ENCODE data around the gene UPF3A.
"Not testable (repeated sequence)": the region's sequence is repeated elsewhere in the genome, so short reads cannot be mapped to it uniquely, and the experiment has no call there.

The UPF3A gene

GRCh38 chr13:114309806-114310410 lies 28.5 kb downstream of the UPF3A start:
- no peak for DNase-seq

- no peak for DNase-seq
These were observed 29.6 kb downstream of the UPF3A start for GRCh38 chr13:114310956-114311355.

- DNase-seq, result no peak
These were observed 30.0 kb downstream of the UPF3A start for GRCh38 chr13:114311387-114311786.

- no peak for DNase-seq
These were observed 30.5 kb downstream of the UPF3A start for GRCh38 chr13:114311908-114312307.

GRCh38 chr13:114313061-114313860 lies 31.9 kb downstream of the UPF3A start:
- DNase-seq, result peak; percentile 50

GRCh38 chr13:114314074-114314912 lies 32.9 kb downstream of the UPF3A start, which contains the start of gene CHAMP1:
Gene CHAMP1, plus strand, starts transcription at chr13:114314503. Its CDS starts 9,340 bp downstream, at chr13:114323843.
- peak; percentile 97 for DNase-seq

GRCh38 chr13:114315074-114315785 lies 33.8 kb downstream of the UPF3A start:
- DNase-seq, result peak; percentile 30

- no peak for DNase-seq
These were observed 37.2 kb downstream of the UPF3A start for GRCh38 chr13:114318624-114319023.

GRCh38 chr13:114319441-114319913 lies 38.1 kb downstream of the UPF3A start:
- no peak for DNase-seq

GRCh38 chr13:114320065-114320464 lies 38.7 kb downstream of the UPF3A start:
- no peak for DNase-seq

- no peak for DNase-seq
These were observed 39.9 kb downstream of the UPF3A start for GRCh38 chr13:114321256-114321655.

- no peak for DNase-seq
These were observed 41.9 kb downstream of the UPF3A start for GRCh38 chr13:114323349-114323748.

- DNase-seq, result peak; percentile 47
These were observed 42.9 kb downstream of the UPF3A start for GRCh38 chr13:114324334-114324733.

GRCh38 chr13:114325729-114326128 lies 44.3 kb downstream of the UPF3A start:
- no peak for DNase-seq

GRCh38 chr13:114328034-114328433 lies 46.6 kb downstream of the UPF3A start:
- DNase-seq, result no peak

GRCh38 chr13:114328595-114328994 lies 47.2 kb downstream of the UPF3A start:
- DNase-seq, result no peak

- no peak for DNase-seq
These were observed 48.7 kb downstream of the UPF3A start for GRCh38 chr13:114330086-114330485.

GRCh38 chr13:114333881-114334280 lies 52.5 kb downstream of the UPF3A start:
- DNase-seq, result not testable (repeated sequence)

- DNase-seq, result no peak
These were observed 53.1 kb downstream of the UPF3A start for GRCh38 chr13:114334305-114335053.

GRCh38 chr13:114336457-114336856 lies 55.1 kb downstream of the UPF3A start:
- not testable (repeated sequence) for DNase-seq

GRCh38 chr13:114338959-114339358 lies 57.6 kb downstream of the UPF3A start:
- no peak for DNase-seq
